ENCODE results near the gene MCF2L2. TPM values are rescaled to one million over a fixed set of nuclear protein-coding genes. Genes with fewer than 3 reads are reported as not detected.
"Not testable (repeated sequence)": the region's sequence is repeated elsewhere in the genome, so short reads cannot be mapped to it uniquely, and the experiment has no call there.

The MCF2L2 gene
- total RNA-seq, 1 donor from 2014 or later: not detected

GRCh38 chr3:183178833-183179549 is 249.4 kb downstream of the MCF2L2 start:
- DNase-seq (ENCODE audit: low spot score in 2 of 2): peak in 1 of 2 donors; percentile 70
- no peaks in the 10 kb centered on the region for H3K36me3 ChIP-seq
- H3K27ac ChIP-seq: no peak overlapping the region
- H3K27me3 ChIP-seq: peaks cover 3% of the 10 kb centered on the region
- intact Hi-C loops (cut with DNase I): no loop called here
- H3K9me3 ChIP-seq: no peaks in the 10 kb centered on the region
- H3K4me3 ChIP-seq: peak overlapping the region; percentile 65 to 77
- TF ChIP-seq CTCF (IDR thresholded peaks at IDR 0.05): peak in 2 of 3 experiments; percentile 24 to 39
- peaks cover 2 to 11% of the 10 kb centered on the region in 2 donors for H3K4me1 ChIP-seq

- intact Hi-C loops (cut with DNase I): no loop called here
- no peak for TF ChIP-seq CTCF (IDR thresholded peaks at IDR 0.05)
- H3K4me1 ChIP-seq: peaks cover 2 to 11% of the 10 kb centered on the region in 2 donors
- H3K27me3 ChIP-seq: peaks cover 3% of the 10 kb centered on the region
- no peak for DNase-seq (ENCODE audit: low spot score in 2 of 2)
- H3K27ac ChIP-seq: no peak overlapping the region
- H3K4me3 ChIP-seq: peak overlapping the region; percentile 65 to 77
- H3K9me3 ChIP-seq: no peaks in the 10 kb centered on the region
- no peaks in the 10 kb centered on the region for H3K36me3 ChIP-seq
These were observed 249.9 kb downstream of the MCF2L2 start for GRCh38 chr3:183178512-183178832.

- Histone ChIP-seq H3K27ac (no peak overlapping the region), H3K9me3 (no peaks in the 10 kb centered on the region), H3K36me3 (no peaks in the 10 kb centered on the region), H3K27me3 (peaks cover 3% of the 10 kb centered on the region), H3K4me3 (no peak overlapping the region), H3K4me1 (no peaks in the 10 kb centered on the region)
- no peak for DNase-seq (ENCODE audit: low spot score in 2 of 2)
- TF ChIP-seq CTCF (IDR thresholded peaks at IDR 0.05): no peak
- intact Hi-C loops (cut with DNase I): no loop called here
These were observed 256.3 kb downstream of the MCF2L2 start for GRCh38 chr3:183172051-183172639.

- H3K4me3 ChIP-seq; H3K36me3 ChIP-seq; H3K27ac ChIP-seq; H3K4me1 ChIP-seq; intact Hi-C loops (cut with DNase I); H3K9me3 ChIP-seq; H3K27me3 ChIP-seq; DNase-seq (ENCODE audit: low spot score in 2 of 2): not testable (repeated sequence)
These were observed 260.4 kb downstream of the MCF2L2 start for GRCh38 chr3:183167975-183168374.

- Histone ChIP-seq H3K27ac (no peak overlapping the region), H3K4me3 (no peak overlapping the region), H3K36me3 (no peaks in the 10 kb centered on the region), H3K4me1 (peaks cover 0 to 8% of the 10 kb centered on the region in 2 donors), H3K27me3 (no peaks in the 10 kb centered on the region), H3K9me3 (no peaks in the 10 kb centered on the region)
- DNase-seq (ENCODE audit: low spot score in 2 of 2): no peak
- TF ChIP-seq CTCF (IDR thresholded peaks at IDR 0.05): no peak
- intact Hi-C loops (cut with DNase I): no loop called here
These were observed 264.9 kb downstream of the MCF2L2 start for GRCh38 chr3:183163563-183163962.

- H3K9me3 ChIP-seq: no peaks in the 10 kb centered on the region
- DNase-seq (ENCODE audit: low spot score in 2 of 2): no peak
- no peaks in the 10 kb centered on the region for H3K27me3 ChIP-seq
- TF ChIP-seq CTCF (IDR thresholded peaks at IDR 0.05): no peak
- no peaks in the 10 kb centered on the region for H3K36me3 ChIP-seq
- peak overlapping the region; percentile 67 to 68 for H3K4me3 ChIP-seq
- intact Hi-C loops (cut with DNase I): no loop called here
- peaks cover 0 to 8% of the 10 kb centered on the region in 2 donors for H3K4me1 ChIP-seq
- no peak overlapping the region for H3K27ac ChIP-seq
These were observed 266.7 kb downstream of the MCF2L2 start for GRCh38 chr3:183161552-183162336.
